Panc1 (cell line): ENCODE data around the gene TMEM154. TPM values are rescaled to one million over a fixed set of nuclear protein-coding genes. Genes with fewer than 3 reads are reported as not detected.

ENCODE experiments used
- ATAC-seq: fragments of 200-7000 bp; cut with Tn5 transposase; 2 replicates; pipeline ENCODE4 v1.9.1; 2020; ENCODE audit warnings: mild to moderate bottlenecking, moderate library complexity
- BruUV-seq: library from RNA; stranded (reverse); fragments of 400-500 nt; replicated peaks from 2 replicates; lab custom pipeline; 2021; lab: Mats Ljungman, UMichigan
- CTCF ChIA-PET: fragments of 300-600 bp; sonication (Branson Sonifier 250); formaldehyde crosslinking; loops from one replicate; lab custom pipeline; 2022; ENCODE audit warnings: antibody characterized with exemption; lab: Charles Lee
- POLR2A ChIA-PET: fragments of 300-600 bp; sonication (Branson Sonifier 250); formaldehyde crosslinking; loops from one replicate; lab custom pipeline; 2022; ENCODE audit warnings: antibody characterized with exemption; lab: Charles Lee
- DNase-seq: peaks from one replicate; pipeline ENCODE4 v3.0.0-alpha.2; 2010; ENCODE audit warnings: low read depth, low spot score
- H3K27ac ChIP-seq: 2 replicates; pipeline ENCODE4 v1.5.1; 2011; ENCODE audit warnings: mild to moderate bottlenecking, low read length, inconsistent platforms
- H3K27me3 ChIP-seq: fragments of 200-500 bp; sonication (Bioruptor generic); 2 replicates; pipeline ENCODE4 v1.6.0; 2014; ENCODE audit warnings: low read length, inconsistent platforms; ENCODE audit not compliant: control insufficient read depth, insufficient read depth
- H3K36me3 ChIP-seq: fragments of 200-500 bp; sonication (Bioruptor generic); 2 replicates; pipeline ENCODE4 v1.5.1; 2014; ENCODE audit warnings: inconsistent platforms, mild to moderate bottlenecking, low read length, moderate library complexity; ENCODE audit not compliant: control insufficient read depth, insufficient read depth
- H3K4me1 ChIP-seq: 2 replicates; pipeline ENCODE4 v1.5.1; 2011; ENCODE audit warnings: inconsistent platforms, mild to moderate bottlenecking, low read length, moderate library complexity; ENCODE audit not compliant: control insufficient read depth, insufficient read depth
- H3K4me3 ChIP-seq, 2 experiments: 2 replicates each; pipeline ENCODE4 v1.5.1; 2011 to 2012; ENCODE audit warnings: low read depth in 2 of 2, low read length in 2 of 2, mild to moderate bottlenecking in 2 of 2, inconsistent platforms in 1 of 2, moderate library complexity in 1 of 2
- H3K9me3 ChIP-seq: fragments of 200-500 bp; sonication (Bioruptor generic); 2 replicates; pipeline ENCODE4 v1.5.1; 2014; ENCODE audit warnings: low read depth, mild to moderate bottlenecking, inconsistent platforms, low read length, moderate library complexity; ENCODE audit not compliant: control insufficient read depth, insufficient read depth
- POLR2AphosphoS5 ChIP-seq: IDR thresholded peaks from 2 replicates; pipeline ENCODE4 v1.6.1; 2012; ENCODE audit warnings: mild to moderate bottlenecking, low read depth, low read length, moderate library complexity
- SIN3A ChIP-seq: IDR thresholded peaks from 2 replicates; pipeline ENCODE4 v1.6.1; 2012; ENCODE audit warnings: low read depth, mild to moderate bottlenecking, low read length, moderate library complexity, borderline replicate concordance; ENCODE audit not compliant: insufficient read depth
- TCF7L2 ChIP-seq: IDR thresholded peaks from 2 replicates; pipeline ENCODE4 v1.6.1; 2011; ENCODE audit warnings: mild to moderate bottlenecking, low read depth, low read length, inconsistent platforms
- in situ Hi-C: cut with HindIII; loops from 2 replicates; pipeline ENCODE4 v1.10.0; 2016; ENCODE audit warnings: low sequenced_read_pairs, low pct_unique_long_range_greater_than_20kb
- intact Hi-C: fragments of 100-400 bp; cut with micrococcal nuclease; formaldehyde crosslinking; loops from one replicate; pipeline ENCODE4 v1.10.0; 2022; ENCODE audit not compliant: unreplicated experiment
- total RNA-seq: library from RNA; stranded (reverse); gene quantifications from one replicate; pipeline ENCODE4 v1.2.1, GENCODE V29; 2021; ENCODE audit not compliant: unreplicated experiment
- TF ChIP-seq, protein P1 (sequence below): fragments of 450-650 bp; IDR thresholded peaks from 2 replicates; pipeline ENCODE4 v1.5.1; 2017; ENCODE audit warnings: mild to moderate bottlenecking
- TF ChIP-seq, protein P2 (sequence below), 2 experiments: IDR thresholded peaks; 2 replicates each; pipeline ENCODE4 v1.6.1; 2011 to 2012; ENCODE audit warnings: low read depth in 2 of 2, control low read depth in 1 of 2, low read length in 1 of 2, mild to moderate bottlenecking in 1 of 2, moderate library complexity in 1 of 2; ENCODE audit not compliant: insufficient read depth in 1 of 2

Gene TMEM154
- total RNA-seq, 1 experiment from 2014 or later, result 0.15 TPM

DNA sequence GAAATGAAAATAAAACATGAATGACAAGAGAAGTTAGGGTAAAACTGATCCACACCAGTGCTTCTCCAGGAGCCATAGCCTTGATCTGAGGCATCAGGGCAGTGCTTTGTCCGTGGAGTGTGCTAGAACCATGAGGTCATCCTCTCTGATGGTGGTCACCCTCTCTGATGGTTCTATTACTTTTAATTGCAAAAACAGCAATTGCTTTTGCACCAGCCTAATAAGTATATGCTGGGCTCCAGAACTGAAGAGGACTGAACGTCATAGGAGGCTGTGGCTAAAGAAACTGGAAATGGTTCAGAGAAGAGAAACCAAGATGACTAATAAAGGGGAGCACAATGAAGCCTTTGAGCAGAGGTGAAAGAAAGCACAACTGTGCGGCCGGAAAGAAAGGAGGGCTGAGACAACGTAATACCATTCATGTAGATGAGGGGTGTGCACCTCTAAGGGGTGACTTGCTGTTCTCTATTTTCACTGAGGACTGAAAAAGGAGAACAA lies 17.0 kb upstream of the TMEM154 start:
- Histone ChIP-seq H3K4me1 (no peaks in the 10 kb centered on the region), H3K27me3 (no peaks in the 10 kb centered on the region), H3K27ac (no peak overlapping the region), H3K9me3 (no peaks in the 10 kb centered on the region), H3K36me3 (no peaks in the 10 kb centered on the region), H3K4me3 (no peak overlapping the region)
- no peak for DNase-seq
- BruUV-seq, result no TSS peak
- TF ChIP-seq TCF7L2 (no peak), POLR2AphosphoS5 (no peak), SIN3A (no peak)
- TF ChIP-seq, protein P1, sequence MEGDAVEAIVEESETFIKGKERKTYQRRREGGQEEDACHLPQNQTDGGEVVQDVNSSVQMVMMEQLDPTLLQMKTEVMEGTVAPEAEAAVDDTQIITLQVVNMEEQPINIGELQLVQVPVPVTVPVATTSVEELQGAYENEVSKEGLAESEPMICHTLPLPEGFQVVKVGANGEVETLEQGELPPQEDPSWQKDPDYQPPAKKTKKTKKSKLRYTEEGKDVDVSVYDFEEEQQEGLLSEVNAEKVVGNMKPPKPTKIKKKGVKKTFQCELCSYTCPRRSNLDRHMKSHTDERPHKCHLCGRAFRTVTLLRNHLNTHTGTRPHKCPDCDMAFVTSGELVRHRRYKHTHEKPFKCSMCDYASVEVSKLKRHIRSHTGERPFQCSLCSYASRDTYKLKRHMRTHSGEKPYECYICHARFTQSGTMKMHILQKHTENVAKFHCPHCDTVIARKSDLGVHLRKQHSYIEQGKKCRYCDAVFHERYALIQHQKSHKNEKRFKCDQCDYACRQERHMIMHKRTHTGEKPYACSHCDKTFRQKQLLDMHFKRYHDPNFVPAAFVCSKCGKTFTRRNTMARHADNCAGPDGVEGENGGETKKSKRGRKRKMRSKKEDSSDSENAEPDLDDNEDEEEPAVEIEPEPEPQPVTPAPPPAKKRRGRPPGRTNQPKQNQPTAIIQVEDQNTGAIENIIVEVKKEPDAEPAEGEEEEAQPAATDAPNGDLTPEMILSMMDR, result no peak
- TF ChIP-seq, protein P2, sequence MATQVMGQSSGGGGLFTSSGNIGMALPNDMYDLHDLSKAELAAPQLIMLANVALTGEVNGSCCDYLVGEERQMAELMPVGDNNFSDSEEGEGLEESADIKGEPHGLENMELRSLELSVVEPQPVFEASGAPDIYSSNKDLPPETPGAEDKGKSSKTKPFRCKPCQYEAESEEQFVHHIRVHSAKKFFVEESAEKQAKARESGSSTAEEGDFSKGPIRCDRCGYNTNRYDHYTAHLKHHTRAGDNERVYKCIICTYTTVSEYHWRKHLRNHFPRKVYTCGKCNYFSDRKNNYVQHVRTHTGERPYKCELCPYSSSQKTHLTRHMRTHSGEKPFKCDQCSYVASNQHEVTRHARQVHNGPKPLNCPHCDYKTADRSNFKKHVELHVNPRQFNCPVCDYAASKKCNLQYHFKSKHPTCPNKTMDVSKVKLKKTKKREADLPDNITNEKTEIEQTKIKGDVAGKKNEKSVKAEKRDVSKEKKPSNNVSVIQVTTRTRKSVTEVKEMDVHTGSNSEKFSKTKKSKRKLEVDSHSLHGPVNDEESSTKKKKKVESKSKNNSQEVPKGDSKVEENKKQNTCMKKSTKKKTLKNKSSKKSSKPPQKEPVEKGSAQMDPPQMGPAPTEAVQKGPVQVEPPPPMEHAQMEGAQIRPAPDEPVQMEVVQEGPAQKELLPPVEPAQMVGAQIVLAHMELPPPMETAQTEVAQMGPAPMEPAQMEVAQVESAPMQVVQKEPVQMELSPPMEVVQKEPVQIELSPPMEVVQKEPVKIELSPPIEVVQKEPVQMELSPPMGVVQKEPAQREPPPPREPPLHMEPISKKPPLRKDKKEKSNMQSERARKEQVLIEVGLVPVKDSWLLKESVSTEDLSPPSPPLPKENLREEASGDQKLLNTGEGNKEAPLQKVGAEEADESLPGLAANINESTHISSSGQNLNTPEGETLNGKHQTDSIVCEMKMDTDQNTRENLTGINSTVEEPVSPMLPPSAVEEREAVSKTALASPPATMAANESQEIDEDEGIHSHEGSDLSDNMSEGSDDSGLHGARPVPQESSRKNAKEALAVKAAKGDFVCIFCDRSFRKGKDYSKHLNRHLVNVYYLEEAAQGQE (IDR thresholded peaks at IDR 0.05; ENCODE audit: insufficient read depth in 1 of 2, low read depth in 2 of 2, low read length in 1 of 2), result no peak
- no peak for ATAC-seq
- ChIA-PET CTCF (no interaction called here), POLR2A (no interaction called here)
- intact Hi-C loops (no loop called here), in situ Hi-C loops (no loop called here)

DNA sequence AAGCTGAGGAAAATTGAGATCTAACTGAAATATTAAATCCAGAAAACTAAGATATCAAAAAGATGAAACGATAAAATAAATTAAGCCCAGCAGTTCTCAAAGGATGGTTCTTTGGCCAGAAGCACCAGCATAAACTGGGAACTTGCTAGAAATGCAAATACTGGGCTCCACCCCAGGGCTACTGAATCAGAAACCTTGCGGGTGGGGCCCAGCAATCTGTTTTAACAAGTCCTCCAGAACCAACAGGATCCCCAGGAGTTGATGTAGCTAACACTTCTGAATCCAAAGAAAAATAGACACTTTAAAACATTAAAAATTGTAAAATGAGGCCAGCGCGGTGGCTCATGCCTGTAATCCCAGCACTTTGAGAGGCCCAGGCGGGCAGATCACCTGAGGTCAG lies 14.1 kb upstream of the TMEM154 start:
- H3K27me3 ChIP-seq, result no peaks in the 10 kb centered on the region
- H3K27ac ChIP-seq, result no peak overlapping the region
- no peaks in the 10 kb centered on the region for H3K36me3 ChIP-seq
- no TSS peak for BruUV-seq
- H3K4me1 ChIP-seq, result no peaks in the 10 kb centered on the region
- no peak overlapping the region for H3K4me3 ChIP-seq
- in situ Hi-C loops, result no loop called here
- H3K9me3 ChIP-seq, result no peaks in the 10 kb centered on the region
- no peak for ATAC-seq
- TF ChIP-seq POLR2AphosphoS5 (no peak), TCF7L2 (no peak), SIN3A (no peak)
- TF ChIP-seq, protein P1, result no peak
- TF ChIP-seq, protein P2 (IDR thresholded peaks at IDR 0.05; ENCODE audit: insufficient read depth in 1 of 2, low read depth in 2 of 2, low read length in 1 of 2), result no peak
- DNase-seq, result no peak
- CTCF ChIA-PET, result no interaction called here
- POLR2A ChIA-PET, result no interaction called here
- intact Hi-C loops, result no loop called here
